Choroid plexus epithelial cell (primary cell): Measurements from ENCODE around the gene AQP6.

Experiments used
- DNase-seq: peaks from one replicate; pipeline ENCODE4 v3.0.0-alpha.2; 2010; ENCODE audit warnings: low read depth
- H3K4me3 ChIP-seq: 2 replicates; pipeline ENCODE4 v1.5.1; 2011; ENCODE audit warnings: low read depth, mild to moderate bottlenecking, control low read depth, low read length, moderate library complexity
- CTCF ChIP-seq: conservative IDR thresholded peaks from 2 replicates; pipeline ENCODE4 v1.5.1; 2011; ENCODE audit warnings: low read depth, mild to moderate bottlenecking, control low read depth, inconsistent platforms, low read length, moderate library complexity

AQP6 gene

GRCh38 chr12:49948866-49949845 is 23.6 kb upstream of the AQP6 start:
- no peak for TF ChIP-seq CTCF
- DNase-seq = no peak
- no peak overlapping the region for H3K4me3 ChIP-seq

DNA sequence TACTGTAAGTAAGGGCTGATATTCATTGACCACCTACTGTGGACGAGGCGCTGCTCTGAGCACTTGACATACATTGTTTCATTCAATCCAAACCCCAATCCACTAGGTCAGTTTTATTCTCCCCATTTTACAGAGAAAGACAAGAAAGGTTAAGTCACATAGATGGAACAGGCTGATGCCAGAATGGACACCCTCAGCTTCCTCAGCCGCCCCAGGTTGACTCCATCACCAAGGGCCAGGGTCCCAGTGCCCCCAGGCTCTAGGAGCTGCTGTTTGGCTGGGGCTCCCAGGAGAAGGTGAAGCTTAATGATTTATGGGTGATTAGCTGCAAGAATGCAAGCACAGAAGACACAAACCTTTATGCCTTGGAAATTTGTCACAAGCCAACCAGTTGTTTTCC is 22.9 kb upstream of the AQP6 start:
- no peak overlapping the region for H3K4me3 ChIP-seq
- TF ChIP-seq CTCF = no peak
- no peak for DNase-seq

DNA sequence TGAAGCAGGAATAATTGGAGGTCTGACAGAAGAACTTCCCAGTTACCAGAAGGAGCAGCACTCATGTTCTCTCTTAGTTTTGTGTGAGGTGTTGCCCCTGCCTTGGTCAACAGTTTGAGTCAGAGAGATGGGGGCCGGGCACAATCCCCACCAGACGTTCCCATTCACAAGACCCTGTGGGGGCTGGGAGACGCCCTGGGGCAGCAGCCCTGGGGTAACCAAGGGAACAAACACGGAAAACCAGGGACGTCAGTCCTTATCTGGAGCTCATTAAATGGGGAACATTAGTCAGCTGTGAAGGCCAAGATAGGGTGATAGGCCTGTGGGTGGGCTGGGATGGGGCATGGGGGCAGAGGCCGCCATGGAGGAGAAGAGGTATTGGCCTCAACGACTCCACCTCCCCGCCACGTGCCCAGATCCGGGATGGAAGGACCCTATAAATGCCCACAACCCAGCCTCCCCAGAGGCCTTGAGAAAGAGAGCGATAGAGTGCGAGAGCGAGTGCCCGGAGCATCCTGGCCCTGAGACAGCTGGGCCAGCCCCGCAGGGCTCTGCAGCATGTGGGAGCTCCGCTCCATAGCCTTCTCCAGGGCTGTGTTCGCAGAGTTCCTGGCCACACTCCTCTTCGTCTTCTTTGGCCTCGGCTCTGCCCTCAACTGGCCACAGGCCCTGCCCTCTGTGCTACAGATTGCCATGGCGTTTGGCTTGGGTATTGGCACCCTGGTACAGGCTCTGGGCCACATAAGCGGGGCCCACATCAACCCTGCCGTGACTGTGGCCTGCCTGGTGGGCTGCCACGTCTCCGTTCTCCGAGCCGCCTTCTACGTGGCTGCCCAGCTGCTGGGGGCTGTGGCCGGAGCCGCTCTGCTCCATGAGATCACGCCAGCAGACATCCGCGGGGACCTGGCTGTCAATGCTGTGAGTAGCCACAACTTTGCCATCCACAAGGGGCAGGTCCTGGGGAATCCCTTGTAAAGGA is 22.2 kb upstream of the AQP6 start, which contains the start of gene AQP2:
Gene AQP2, plus strand, starts transcription at position 465 of the 979 bp plus-strand sequence. Its CDS starts 94 bp downstream, at position 559.
- H3K4me3 ChIP-seq = no peak within 1 kb of the TSS
- TF ChIP-seq CTCF = no peak
- DNase-seq = no peak

DNA sequence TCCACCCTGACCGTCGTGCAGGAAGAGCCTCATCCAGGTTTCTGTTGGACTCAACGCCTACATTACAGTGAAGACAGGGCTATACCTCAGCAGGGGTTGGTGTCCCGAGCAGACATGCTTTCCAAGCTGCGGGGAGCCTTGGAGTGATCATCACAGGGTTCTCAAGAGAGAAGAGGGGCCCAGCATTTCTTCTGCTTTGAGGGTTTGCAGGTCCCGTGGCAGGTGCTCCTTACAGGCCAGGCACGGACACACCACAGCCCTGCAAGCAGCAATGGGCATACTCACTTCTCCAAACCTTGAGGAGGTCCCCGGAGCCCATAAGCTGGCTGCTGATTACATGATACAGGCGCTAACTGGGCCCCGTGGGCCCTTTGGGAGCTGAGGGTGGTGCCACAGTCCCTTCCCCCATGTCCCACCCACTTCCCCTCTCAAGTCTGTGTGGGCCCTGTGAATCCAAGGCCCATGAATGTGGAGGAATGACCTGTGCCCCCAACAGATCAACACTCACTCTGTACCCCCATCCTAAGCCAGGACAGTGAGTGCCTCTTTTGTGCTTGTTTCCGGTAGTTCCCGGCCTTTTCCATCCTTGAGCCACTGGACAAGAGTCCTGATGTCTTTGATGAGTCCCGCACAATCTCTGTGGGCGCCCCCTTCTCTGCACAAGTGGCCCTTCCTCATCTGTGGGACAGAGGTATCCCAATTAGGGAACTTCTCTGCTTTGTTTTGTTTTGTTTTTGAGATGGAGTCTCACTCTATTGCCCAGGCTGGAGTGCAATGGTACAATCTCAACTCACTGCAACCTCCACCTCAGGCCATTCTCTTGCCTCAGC is 21.1 kb upstream of the AQP6 start:
- TF ChIP-seq CTCF = no peak
- DNase-seq = no peak
- no peak overlapping the region for H3K4me3 ChIP-seq

DNA sequence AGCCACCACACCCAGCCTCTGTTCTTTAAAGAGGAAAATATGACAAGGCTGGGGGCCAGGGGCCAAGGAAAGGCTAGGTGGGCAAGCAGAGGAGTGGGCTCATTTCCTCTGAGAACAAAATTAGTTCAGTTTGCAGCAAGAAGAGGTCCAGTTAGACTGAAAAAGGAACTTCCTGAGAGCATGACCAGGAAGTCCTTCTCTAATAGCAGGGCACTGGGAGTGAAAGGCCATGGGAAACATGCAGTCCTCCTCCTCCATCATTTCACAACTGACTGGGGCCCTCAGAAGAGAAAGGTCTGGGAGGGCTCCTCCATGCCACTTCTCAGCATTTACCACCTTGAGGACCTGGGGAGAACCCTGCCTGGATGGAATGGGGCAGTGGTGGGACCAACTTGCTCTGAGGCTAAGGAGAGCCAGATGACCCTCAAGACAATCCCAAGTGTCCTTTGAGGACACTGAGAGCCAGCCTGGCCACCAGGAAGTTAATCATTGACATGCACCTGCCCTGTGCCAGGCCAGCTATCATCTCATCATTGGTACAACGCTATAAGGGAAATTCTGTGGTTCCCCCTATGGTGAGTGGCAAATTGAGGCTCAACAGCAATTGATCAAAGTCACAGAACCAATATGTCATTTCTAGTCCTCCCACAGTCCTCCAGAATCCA is 20.2 kb upstream of the AQP6 start:
- no peak for TF ChIP-seq CTCF
- DNase-seq = no peak
- H3K4me3 ChIP-seq = no peak overlapping the region

GRCh38 chr12:49953151-49953550 is 19.6 kb upstream of the AQP6 start:
- DNase-seq = no peak
- no peak for TF ChIP-seq CTCF
- H3K4me3 ChIP-seq = no peak overlapping the region
